HCT116 (cell line): ENCODE results near the gene PLD6.

ENCODE experiments used
- EGR1 ChIP-seq: IDR thresholded peaks from 2 replicates; pipeline ENCODE4 v1.6.1; 2012; ENCODE audit warnings: low read depth
- EZH2phosphoT487 ChIP-seq: fragments of 200-600 bp; IDR thresholded peaks from 2 replicates; pipeline ENCODE4 v1.6.1; 2018; ENCODE audit warnings: antibody characterized with exemption, borderline replicate concordance
- POLR2A ChIP-seq: IDR thresholded peaks from 2 replicates; pipeline ENCODE4 v1.7.0; 2011; ENCODE audit warnings: borderline replicate concordance; ENCODE audit not compliant: insufficient read depth, insufficient read length; ENCODE audit errors: extremely low read depth
- SIN3A ChIP-seq: IDR thresholded peaks from 2 replicates; pipeline ENCODE4 v1.6.1; 2012; ENCODE audit warnings: low read depth
- TF ChIP-seq, protein P1 (sequence below), 3 experiments: fragments of 200-600 bp in 1 of 3; sonication (generic) in 1 of 3; IDR thresholded peaks in 2 of 3; conservative IDR thresholded peaks in 1 of 3; 2 replicates each; pipeline ENCODE4 v1.5.1; 2012 to 2017; ENCODE audit warnings: low read depth in 2 of 3, low read length in 2 of 3, antibody characterized with exemption in 1 of 3, borderline replicate concordance in 1 of 3, control low read depth in 1 of 3, mild to moderate bottlenecking in 1 of 3, mixed read lengths in 1 of 3, mixed run types in 1 of 3, moderate library complexity in 1 of 3; ENCODE audit not compliant: insufficient read depth in 1 of 3

DNA sequence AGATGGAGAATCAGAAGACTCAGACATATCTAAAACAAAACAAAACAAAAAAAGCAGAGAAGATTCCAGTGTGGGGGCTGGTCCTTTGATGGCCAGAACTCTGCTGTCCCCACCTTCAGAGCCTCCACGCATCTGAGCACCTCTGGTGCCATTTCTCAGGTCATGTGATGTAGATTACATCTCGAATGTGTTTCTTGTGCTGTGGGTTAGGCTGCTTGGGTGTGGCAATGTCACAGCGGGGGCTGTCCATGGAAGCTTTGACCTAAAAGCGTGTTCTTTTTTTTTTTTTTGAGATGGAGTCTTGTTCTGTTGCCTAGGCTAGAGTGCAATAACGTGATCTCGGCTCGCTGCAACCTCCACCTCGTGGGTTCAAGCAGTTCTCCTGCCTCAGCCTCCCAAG is 51.2 kb downstream of the PLD6 start:
- TF ChIP-seq SIN3A (no peak), POLR2A (no peak), EZH2phosphoT487 (no peak), EGR1 (no peak)
- TF ChIP-seq, protein P1, sequence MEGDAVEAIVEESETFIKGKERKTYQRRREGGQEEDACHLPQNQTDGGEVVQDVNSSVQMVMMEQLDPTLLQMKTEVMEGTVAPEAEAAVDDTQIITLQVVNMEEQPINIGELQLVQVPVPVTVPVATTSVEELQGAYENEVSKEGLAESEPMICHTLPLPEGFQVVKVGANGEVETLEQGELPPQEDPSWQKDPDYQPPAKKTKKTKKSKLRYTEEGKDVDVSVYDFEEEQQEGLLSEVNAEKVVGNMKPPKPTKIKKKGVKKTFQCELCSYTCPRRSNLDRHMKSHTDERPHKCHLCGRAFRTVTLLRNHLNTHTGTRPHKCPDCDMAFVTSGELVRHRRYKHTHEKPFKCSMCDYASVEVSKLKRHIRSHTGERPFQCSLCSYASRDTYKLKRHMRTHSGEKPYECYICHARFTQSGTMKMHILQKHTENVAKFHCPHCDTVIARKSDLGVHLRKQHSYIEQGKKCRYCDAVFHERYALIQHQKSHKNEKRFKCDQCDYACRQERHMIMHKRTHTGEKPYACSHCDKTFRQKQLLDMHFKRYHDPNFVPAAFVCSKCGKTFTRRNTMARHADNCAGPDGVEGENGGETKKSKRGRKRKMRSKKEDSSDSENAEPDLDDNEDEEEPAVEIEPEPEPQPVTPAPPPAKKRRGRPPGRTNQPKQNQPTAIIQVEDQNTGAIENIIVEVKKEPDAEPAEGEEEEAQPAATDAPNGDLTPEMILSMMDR (IDR thresholded peaks at IDR 0.05 in 2 of 3, conservative IDR thresholded peaks at IDR 0.05 in 1 of 3; ENCODE audit: borderline replicate concordance in 1 of 3, insufficient read depth in 1 of 3, low read depth in 2 of 3, low read length in 2 of 3): no peak
